T-helper 9 cell (primary cell): Measurements from ENCODE around the gene SMURF1.

Experiments
- DNase-seq: peaks from one replicate; pipeline ENCODE4 v3.0.0-alpha.2; 2020

The SMURF1 gene

GRCh38 chr7:99096124-99096887, 47.6 kb downstream of the SMURF1 start:
- DNase-seq, result no peak

GRCh38 chr7:99095698-99096097, 48.2 kb downstream of the SMURF1 start:
- DNase-seq, result no peak

GRCh38 chr7:99094401-99094800, 49.5 kb downstream of the SMURF1 start:
- DNase-seq, result no peak

- no peak for DNase-seq
Measured at GRCh38 chr7:99092064-99092720, 51.7 kb downstream of the SMURF1 start.

- no peak for DNase-seq
Measured at GRCh38 chr7:99090771-99091542, 53.0 kb downstream of the SMURF1 start.

GRCh38 chr7:99089914-99090629, 53.8 kb downstream of the SMURF1 start:
- no peak for DNase-seq

- DNase-seq, result no peak
Measured at GRCh38 chr7:99086944-99087343, 57.0 kb downstream of the SMURF1 start.

- no peak for DNase-seq
Measured at GRCh38 chr7:99086532-99086931, 57.4 kb downstream of the SMURF1 start.

- no peak for DNase-seq
Measured at GRCh38 chr7:99083733-99084132, 60.2 kb downstream of the SMURF1 start.

GRCh38 chr7:99083068-99083651, 60.7 kb downstream of the SMURF1 start:
- DNase-seq, result no peak

GRCh38 chr7:99080679-99081078, 63.2 kb downstream of the SMURF1 start:
- DNase-seq, result no peak

- DNase-seq, result no peak
Measured at GRCh38 chr7:99079104-99079503, 64.8 kb downstream of the SMURF1 start.

- DNase-seq, result no peak
Measured at GRCh38 chr7:99078416-99078815, 65.5 kb downstream of the SMURF1 start.

GRCh38 chr7:99076615-99077014, 67.3 kb downstream of the SMURF1 start:
- no peak for DNase-seq

- DNase-seq, result no peak
Measured at GRCh38 chr7:99073839-99074446, 70.0 kb downstream of the SMURF1 start.

- DNase-seq, result no peak
Measured at GRCh38 chr7:99072126-99072525, 71.8 kb downstream of the SMURF1 start.

- DNase-seq, result no peak
Measured at GRCh38 chr7:99070361-99070760, 73.5 kb downstream of the SMURF1 start.

GRCh38 chr7:99061001-99061776, 82.7 kb downstream of the SMURF1 start:
- no peak for DNase-seq

- no peak for DNase-seq
Measured at GRCh38 chr7:99054781-99055180, 89.1 kb downstream of the SMURF1 start.

GRCh38 chr7:99050971-99051370, 92.9 kb downstream of the SMURF1 start:
- no peak for DNase-seq

- no peak for DNase-seq
Measured at GRCh38 chr7:99047526-99048077, 96.3 kb downstream of the SMURF1 start.
